ENCODE measurements around the gene LRMDA. TPM values are rescaled to one million over a fixed set of nuclear protein-coding genes. Genes with fewer than 3 reads are reported as not detected.

LRMDA gene
- polyA plus RNA-seq, 3 donors = 7.2 to 20.6 (median 14.4) TPM

DNA sequence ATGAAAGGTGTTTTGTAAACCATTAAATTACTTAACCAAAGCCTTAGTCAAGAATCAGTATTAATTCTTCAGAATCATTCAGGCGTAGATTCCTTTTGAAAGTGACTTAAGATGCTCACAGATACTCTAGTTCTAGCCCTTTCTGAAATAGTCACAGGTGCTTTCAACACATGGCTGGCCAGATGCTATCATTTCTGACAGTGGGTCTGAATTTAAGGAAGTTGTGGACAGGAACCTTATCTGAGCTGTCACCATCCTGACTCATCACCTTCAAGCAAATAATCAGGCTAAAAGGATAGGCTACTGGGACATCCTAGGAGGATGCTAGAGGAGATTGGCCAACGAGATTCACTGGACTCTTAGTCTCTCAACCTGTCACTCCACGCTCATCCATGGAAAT is 501.5 kb downstream of the LRMDA start:
- WGBS, 3 donors = 83 to 90% (median 84%) methylated on average over 3 of the region's 3 CpGs
- no peak overlapping the region for H3K27ac ChIP-seq (ENCODE audit: low read depth, low read length)

DNA sequence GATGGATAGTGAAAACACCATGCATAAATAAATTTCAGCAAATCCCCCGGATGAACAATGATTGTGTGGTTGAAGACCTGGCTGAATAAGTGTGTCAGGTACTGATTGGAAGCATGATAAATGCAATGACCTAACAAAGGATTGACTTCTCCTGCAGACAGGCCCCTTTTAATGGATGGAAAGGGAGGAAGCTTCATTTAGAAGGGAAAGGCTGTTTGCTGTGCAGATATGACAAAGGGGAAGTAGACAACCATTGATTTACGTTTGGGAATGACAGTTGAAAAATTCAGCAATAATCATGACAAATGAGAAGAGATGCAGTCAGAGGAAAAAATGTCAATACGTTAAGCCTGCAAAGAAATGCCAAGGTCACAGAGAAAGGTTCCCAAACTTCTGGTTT is 503.8 kb downstream of the LRMDA start:
- H3K27ac ChIP-seq (ENCODE audit: low read depth, low read length) = no peak overlapping the region
- 44 to 65% (median 58%) methylated on average over 3 of the region's 3 CpGs for WGBS, 3 donors

DNA sequence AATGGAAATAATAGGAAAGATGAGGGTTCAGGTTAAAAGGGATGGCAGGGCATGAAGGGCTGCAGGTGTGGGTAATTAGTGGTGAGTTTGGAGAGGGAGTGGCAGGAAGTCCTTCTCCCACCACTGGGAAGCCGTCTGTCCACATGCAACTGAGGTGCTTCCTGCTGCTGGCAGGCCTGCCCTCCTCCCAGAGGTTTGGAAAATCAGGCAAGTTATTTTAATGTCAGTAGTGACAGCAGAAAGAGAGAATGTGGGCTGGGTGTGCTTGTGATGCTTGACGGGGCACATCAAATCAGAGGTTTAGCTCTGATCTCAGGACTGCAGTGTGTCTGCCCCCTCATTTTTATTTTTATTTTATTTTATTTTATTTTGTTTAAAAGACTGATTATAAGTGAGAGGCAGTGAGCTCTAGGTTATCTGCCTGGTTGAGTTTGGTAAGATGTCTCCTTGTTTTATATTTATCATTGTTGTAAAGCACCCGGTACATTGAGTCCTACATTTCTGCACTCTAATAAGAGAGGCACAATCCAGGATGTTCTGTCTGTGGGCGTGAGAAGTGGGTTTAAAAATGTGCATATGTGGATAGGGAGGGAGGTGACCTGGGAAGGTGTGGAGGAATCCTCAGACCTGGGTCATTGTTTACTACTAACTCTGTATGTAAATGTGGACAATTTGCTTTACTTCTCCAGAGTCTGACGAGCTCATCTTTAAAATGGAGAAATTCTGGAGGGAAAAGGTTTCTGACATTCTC is 504.4 kb downstream of the LRMDA start:
- 70 to 93% (median 76%) methylated on average over 5 of the region's 5 CpGs for WGBS, 3 donors
- no peak overlapping the region for H3K27ac ChIP-seq (ENCODE audit: low read depth, low read length)

DNA sequence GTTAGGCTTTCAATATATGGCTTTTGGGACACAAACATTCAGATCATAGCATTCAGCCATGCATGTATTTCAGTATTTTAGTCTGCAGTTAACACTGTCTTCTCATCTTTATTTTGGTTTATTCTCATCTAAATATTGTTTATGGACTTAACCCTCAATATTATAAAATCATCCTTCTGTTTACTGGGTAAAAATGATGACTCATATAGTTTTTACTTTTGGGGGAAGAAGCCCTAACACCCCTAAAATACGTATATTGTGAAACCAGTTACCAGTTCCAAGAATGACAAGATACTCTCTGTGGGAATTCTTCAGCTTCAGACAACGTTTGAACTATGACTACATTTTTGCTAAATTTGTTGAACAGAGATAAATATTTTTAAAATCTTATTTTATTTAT is 505.4 kb downstream of the LRMDA start:
- 23 to 72% (median 23%) methylated on average over 2 of the region's 2 CpGs for WGBS, 3 donors
- H3K27ac ChIP-seq (ENCODE audit: low read depth, low read length) = no peak overlapping the region

DNA sequence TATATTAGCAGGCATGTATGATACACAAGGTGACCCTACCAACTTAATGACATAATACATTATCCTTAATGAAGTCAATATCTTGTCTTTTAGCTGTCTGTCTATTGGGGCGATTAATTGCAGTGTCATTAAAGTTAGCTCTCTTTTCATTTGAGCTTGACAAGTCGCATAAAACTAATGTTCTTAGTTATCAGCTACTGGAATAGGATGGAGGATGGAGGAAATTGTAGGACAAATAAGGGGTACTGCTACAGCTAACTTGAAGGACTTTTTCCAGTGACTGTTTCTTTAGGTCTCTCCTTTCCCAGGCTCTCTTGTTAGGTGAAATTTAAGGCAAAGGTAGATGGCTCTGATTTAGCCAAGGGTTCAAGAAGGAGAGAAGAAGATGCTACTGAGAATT is 506.4 kb downstream of the LRMDA start:
- 74 to 93% (median 90%) methylated on average over 2 of the region's 2 CpGs for WGBS, 3 donors
- no peak overlapping the region for H3K27ac ChIP-seq (ENCODE audit: low read depth, low read length)

DNA sequence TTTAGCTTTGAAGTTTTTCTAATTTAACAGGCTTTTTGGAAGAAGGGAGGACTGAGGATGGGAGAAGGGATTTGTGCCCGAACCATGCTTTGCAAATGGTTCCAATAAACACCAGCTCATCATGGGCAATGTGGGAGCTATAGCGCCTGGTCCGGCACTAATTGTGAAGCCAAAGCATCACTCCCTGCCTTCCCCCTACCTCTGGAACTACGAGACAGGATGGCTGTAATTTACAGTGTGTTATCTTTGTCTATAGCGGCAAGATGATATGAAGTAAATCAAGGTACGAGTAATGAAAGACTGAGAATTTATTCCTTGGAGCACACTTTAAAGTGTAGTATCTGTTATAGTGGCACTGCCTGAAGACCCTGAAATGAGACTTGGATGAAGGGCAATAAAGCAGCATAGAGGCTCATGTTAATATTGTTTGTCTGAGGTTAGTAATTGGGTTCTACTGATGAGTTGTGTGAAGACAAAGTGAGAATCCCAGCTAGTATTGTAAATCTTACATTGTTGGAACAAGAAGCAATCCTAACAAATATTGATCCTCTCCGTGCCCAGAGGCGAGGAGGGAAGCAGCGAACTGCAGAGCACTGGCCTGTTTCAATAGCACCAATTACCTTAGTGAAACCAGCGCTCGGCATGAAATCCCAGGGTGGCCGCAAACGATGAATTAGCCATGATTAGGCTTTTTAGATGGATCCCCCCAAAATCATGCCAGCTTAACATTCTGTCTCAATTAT is 507.1 kb downstream of the LRMDA start:
- WGBS, 3 donors = 96 to 99% (median 96%) methylated on average over 13 of the region's 13 CpGs
- H3K27ac ChIP-seq (ENCODE audit: low read depth, low read length) = no peak overlapping the region

DNA sequence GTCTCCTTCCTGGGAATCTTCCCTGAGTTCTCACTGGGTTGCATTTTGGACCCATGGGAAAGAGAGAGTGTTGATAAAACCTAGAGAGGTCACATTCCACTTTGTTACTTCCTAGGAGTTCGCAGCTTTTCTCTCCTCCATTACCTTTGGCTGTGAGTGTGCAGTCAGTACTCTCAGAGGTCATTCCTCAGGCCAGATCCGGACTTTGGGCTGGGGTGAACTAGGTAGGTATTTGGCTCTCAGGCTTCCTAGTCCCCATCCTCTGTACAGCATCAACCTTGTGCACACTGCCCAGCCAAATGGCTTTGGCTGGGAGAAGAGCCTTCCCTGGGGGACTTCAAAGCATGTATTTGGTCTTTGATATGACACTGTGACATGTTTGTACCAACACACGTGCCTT is 508.1 kb downstream of the LRMDA start:
- WGBS, 3 donors = 75 to 86% (median 82%) methylated on average over 3 of the region's 3 CpGs
- no peak overlapping the region for H3K27ac ChIP-seq (ENCODE audit: low read depth, low read length)

DNA sequence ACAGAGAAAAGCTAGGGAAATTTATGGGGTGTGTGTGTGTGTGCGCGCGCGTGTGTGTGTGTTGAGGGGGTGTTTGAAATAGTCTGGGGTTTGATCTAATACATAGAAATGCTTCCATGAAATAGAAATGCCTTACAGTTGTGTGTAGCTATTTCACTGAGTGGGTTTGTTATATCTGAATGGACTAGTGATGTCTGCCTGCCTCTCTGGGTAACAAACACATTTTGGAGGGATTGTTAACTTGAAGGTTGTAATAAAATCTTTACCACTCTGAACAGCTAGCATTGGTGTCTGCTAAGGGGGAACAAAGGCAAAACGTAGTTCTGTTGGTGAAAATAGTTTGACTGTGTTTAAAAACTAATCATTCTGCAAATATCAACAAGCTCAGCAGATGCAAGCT is 509.3 kb downstream of the LRMDA start:
- WGBS, 3 donors = 95 to 96% (median 96%) methylated on average over 5 of the region's 5 CpGs
- H3K27ac ChIP-seq (ENCODE audit: low read depth, low read length) = no peak overlapping the region

DNA sequence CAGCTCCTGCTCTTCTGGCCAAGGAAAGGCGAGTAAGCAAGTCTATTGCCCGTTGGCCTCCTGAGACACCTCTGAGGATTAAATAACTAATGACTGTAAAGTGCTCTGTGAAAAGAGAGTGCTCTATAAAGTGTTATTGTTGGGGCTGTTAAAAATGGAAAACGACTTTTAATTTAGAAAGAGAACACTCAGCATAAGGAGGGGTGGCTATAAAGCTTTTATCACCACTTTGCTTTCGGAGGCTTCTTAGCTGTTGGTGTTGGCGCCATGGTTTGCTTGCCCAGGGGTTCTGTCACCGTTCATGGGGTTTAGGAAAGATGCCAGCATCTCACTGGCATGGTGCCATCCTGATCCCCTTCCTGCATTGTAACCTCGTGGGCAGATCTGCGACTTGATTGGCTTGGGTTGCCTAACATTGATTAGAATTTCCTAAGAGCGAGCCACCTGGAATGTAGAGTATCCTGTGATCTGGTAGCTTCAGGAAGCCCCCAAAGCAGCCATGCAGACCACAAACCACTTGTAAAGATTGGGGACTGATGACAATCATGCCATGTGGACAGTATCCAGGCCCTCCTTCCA is 509.9 kb downstream of the LRMDA start:
- 67 to 82% (median 73%) methylated on average over 9 of the region's 9 CpGs for WGBS, 3 donors
- no peak overlapping the region for H3K27ac ChIP-seq (ENCODE audit: low read depth, low read length)

DNA sequence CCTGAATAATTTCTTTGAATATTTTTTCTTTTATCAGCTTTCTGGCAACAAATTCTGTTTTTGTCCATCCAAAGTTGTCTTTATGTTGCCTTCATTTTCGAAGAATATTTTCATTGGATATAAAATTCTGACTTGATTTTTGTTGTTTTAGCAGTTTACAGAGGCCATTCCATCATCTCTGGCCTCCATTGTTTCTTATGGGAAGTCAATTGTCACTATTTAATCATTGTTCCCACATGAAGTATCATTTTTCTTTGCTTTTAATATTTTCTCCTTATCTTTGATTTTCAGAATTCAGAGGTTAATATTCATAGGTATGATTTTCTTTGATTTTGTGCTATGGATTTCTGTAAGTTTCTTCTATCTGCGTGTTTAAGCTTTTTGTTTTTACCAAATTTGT is 512.6 kb downstream of the LRMDA start:
- 91 to 95% (median 92%) methylated on average over 2 of the region's 2 CpGs for WGBS, 3 donors
- no peak overlapping the region for H3K27ac ChIP-seq (ENCODE audit: low read depth, low read length)

DNA sequence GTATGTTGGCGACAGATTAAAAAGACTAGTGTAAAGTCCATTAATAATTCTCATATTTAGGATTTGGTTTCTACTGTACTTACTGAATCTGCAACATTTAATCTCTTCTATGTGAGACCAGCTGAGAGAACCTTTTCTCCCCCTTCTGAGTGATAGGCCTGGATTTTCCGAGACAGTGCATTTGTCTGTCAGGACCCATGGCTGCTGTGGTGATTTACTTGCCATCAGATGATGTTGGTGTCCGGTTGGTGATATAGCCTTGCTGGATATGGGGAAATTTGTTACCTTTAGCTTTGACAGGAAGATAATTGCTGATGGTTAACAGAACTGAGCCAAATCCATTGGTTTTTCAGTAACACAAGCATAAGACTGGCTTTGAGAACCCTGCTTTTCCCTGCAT is 517.2 kb downstream of the LRMDA start:
- WGBS, 3 donors = 94 to 96% (median 96%) methylated on average over 3 of the region's 3 CpGs
- no peak overlapping the region for H3K27ac ChIP-seq (ENCODE audit: low read depth, low read length)

DNA sequence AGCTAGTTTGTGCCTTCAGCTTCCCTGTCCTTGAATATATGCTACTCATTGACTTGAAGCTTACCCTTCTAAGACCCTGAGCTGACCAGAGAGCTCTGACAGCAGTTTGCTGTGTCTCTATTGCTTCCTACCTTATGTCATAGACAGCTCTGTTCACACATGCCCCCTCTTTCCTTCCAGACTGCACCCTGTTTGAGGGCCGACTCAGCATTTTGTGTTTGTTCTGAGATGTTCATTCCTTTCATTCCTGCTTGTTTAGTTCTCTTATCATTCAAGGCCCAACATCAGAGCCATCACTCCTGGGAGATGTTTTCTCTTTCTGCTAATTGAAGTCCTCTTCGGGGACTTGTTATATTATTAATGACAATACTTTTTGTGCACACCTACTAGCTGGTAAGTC is 518.9 kb downstream of the LRMDA start:
- no peak overlapping the region for H3K27ac ChIP-seq (ENCODE audit: low read depth, low read length)
- 83 to 90% (median 88%) methylated on average over 2 of the region's 2 CpGs for WGBS, 3 donors

DNA sequence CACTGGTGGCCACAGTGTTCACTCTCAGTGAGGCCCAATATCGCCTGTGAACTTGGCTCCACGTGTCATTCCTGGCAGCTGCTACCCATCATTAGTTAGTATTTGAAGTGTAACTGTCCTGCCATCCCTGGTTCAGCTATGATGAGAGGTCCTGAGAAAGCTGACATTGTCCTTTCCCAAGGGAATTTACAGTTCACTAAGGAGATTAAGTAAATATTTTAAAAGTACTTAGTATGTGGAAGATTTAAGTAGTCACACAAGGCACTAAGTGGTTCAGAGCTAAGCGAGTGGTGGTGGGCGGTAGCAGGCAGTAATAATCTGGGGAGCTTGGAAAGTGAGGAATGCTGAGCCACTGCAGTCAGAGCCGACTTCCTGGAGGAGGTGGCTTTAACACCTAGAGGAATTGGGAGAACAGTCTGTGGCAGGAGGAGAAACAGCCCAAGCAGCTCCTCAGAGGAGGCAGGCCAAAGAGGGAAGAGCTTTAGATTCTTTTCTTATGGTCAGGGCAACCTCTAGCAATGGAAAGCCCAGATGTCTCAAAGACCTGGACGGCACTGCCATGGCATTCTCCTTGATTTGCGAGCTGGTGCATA is 519.7 kb downstream of the LRMDA start:
- 86 to 91% (median 90%) methylated on average over 7 of the region's 7 CpGs for WGBS, 3 donors

DNA sequence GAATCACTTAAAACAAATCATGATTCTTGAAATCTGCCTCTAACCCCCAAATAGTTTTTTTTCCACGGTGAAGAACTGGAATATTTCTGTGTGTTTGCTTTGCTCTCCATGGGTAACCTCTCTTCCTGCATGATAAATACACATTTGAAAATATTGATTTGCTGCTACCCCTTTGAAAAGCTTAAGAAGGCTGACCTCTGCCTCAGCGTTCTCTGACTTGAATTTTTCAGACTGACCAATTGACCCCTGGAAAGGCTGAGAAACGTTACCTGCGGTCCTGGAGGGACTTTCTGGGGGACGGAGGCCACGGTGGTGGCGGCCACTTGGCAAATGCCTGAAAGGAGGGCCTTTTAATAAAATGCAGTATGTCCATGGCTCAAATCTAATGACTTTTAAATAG is 520.2 kb downstream of the LRMDA start:
- H3K27ac ChIP-seq (ENCODE audit: low read depth, low read length) = no peak overlapping the region
- 72 to 92% (median 92%) methylated on average over 7 of the region's 7 CpGs for WGBS, 3 donors

More for the DNA sequence above, 519.7 kb downstream of the LRMDA start:
- H3K27ac ChIP-seq (ENCODE audit: low read depth, low read length) = no peak overlapping the region

DNA sequence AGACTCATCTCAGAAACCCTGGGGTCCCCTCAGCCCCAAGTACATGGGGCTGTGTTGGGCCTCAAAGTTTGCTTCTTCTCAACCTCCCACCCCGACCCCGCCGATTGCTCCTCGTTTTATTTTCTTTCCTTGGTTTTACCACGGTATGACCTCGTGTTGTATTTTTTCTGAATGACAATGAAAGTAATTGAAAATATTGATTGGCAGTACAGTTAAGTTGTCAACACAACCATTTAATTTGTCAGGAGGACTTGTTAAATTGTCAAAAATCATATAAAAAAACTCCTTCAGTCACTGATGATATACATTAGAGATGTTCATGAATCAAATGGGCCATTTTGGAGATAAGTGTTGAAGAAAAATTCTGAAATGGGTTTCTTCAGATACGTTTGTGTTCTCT is 520.7 kb downstream of the LRMDA start:
- WGBS, 3 donors = 87 to 94% (median 89%) methylated on average over 7 of the region's 7 CpGs

DNA sequence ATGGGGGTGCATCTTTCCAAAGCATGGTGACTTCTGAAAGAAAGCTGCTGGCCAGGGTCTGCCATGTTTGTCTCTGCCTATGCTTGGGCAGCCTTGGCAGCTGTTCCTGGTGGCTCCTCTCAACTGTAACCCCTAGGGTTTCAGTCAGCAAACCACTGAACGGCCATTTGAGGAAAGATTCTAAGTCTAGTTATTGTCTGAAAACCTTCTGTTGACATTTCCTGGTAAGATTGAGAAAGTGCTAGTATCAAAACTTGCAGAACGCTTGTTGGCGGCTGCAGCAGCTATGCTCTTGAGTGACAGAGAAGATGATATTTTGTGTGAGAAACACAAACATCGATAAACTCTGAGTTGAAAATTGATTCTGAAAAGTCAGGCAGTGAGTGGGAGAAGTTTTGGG is 523.1 kb downstream of the LRMDA start:
- WGBS, 3 donors = 46 to 81% (median 54%) methylated on average over 4 of the region's 4 CpGs
- no peak overlapping the region for H3K27ac ChIP-seq (ENCODE audit: low read depth, low read length)

More for the DNA sequence above, 520.7 kb downstream of the LRMDA start:
- no peak overlapping the region for H3K27ac ChIP-seq (ENCODE audit: low read depth, low read length)

DNA sequence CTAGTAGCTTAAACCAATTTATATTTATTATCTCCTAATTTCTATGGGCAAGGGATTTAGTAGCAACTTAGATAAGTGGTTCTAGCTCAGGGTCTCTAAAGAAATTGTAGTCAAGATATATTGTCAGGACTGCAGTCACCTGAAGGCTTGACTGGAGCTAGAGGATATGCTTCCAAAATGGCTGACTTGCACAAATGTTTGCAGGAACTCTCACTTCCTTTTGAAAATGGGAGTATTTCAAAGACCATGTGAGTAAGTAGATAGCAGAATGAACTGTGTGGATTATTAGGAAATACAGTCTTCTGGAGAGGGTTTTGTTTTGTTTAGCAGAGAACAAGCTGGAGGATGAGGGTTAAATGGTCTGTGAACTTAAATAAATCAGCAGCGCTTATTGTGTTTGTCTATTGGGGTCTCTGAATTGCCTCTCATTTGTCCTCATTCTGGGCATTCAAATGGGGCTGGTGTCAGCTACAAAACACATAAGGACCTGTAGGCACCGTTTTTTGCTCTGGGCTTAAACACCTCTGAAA is 524.6 kb downstream of the LRMDA start:
- no peak overlapping the region for H3K27ac ChIP-seq (ENCODE audit: low read depth, low read length)
- 85 to 89% (median 89%) methylated on average over 2 of the region's 2 CpGs for WGBS, 3 donors

DNA sequence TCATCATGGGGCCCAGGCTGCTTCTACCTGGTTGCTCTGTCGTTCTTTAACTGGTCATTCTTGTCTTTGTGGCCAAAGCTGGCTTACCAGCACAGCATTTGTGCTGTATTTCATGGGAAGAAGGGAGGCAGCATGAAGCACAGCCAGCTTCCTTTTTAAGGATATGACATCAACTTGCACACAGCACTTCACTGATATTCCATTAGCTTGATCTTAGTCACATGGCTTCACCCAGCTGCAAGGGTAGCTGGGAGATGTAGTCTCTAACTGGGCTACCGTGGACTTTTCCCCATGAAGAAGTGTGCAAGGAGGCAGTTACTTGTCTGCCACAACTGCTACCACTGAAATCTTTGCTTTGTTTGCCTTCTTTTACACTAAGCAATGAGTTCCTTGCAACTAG is 525.2 kb downstream of the LRMDA start:
- 83 to 96% (median 94%) methylated on average over 2 of the region's 2 CpGs for WGBS, 3 donors
- no peak overlapping the region for H3K27ac ChIP-seq (ENCODE audit: low read depth, low read length)
